HepG2 (cell line): Measurements from ENCODE around the gene TSSK6. TPM values are rescaled to one million over a fixed set of nuclear protein-coding genes. Genes with fewer than 3 reads are reported as not detected.
A peak's percentile ranks its signal among the peaks of the same experiment; 100 is the strongest.

Experiments
- DMAP1 ChIP-seq: IDR thresholded peaks from 2 replicates; pipeline ENCODE4 v1.6.1; 2016
- FOXC1 ChIP-seq: sonication (generic); formaldehyde crosslinking; IDR thresholded peaks from 2 replicates; pipeline ENCODE4 v1.8.0; 2022; ENCODE audit warnings: mild to moderate bottlenecking, missing genetic modification reagents, borderline replicate concordance
- MIER3 ChIP-seq: IDR thresholded peaks from 2 replicates; pipeline ENCODE4 v1.6.1; 2016; ENCODE audit warnings: missing compliant biosample characterization, borderline replicate concordance
- SKI ChIP-seq: fragments of 450-650 bp; IDR thresholded peaks from one replicate; pipeline ENCODE4 v1.6.1; 2018; ENCODE audit warnings: mild to moderate bottlenecking; ENCODE audit not compliant: partially characterized antibody
- TBL1XR1 ChIP-seq: fragments of 150-350 bp; IDR thresholded peaks from 2 replicates; pipeline ENCODE4 v1.6.1; 2014; ENCODE audit warnings: borderline replicate concordance, low read length; ENCODE audit not compliant: partially characterized antibody
- TEAD2 ChIP-seq: sonication (generic); formaldehyde crosslinking; IDR thresholded peaks from 2 replicates; pipeline ENCODE4 v1.9.0; 2021; ENCODE audit warnings: missing genetic modification reagents
- ZBTB3 ChIP-seq: sonication (generic); formaldehyde crosslinking; IDR thresholded peaks from 2 replicates; pipeline ENCODE4 v1.4.0; 2020; ENCODE audit warnings: low read depth, mild to moderate bottlenecking, moderate library complexity, missing genetic modification reagents, borderline replicate concordance
- ZNF143 ChIP-seq: sonication (generic); formaldehyde crosslinking; IDR thresholded peaks from 2 replicates; pipeline ENCODE4 v1.4.0; 2020; ENCODE audit warnings: missing genetic modification reagents
- polyA plus RNA-seq, 8 experiments: library from polyadenylated mRNA; depleted of rRNA in 3 of 8; stranded (reverse) in 7 of 8; unstranded in 1 of 8; fragments of >200 nt; fragmentation: Illumina TruSeq in 4 of 8; extraction: Trizol in 4 of 8; gene quantifications; 2 replicates each; pipeline versions ENCODE4 v1.2.1 to v1.2.3, GENCODE V29; 2011 to 2016; ENCODE audit warnings: low read depth in 4 of 8, missing spikeins in 1 of 8, mixed read lengths in 1 of 8; ENCODE audit not compliant: insufficient read depth in 1 of 8
- total RNA-seq, 5 experiments: library from RNA; depleted of rRNA; stranded (reverse); fragments of >200 nt; fragmentation: Illumina TruSeq; extraction: Trizol; gene quantifications; 2 replicates each; pipeline ENCODE4 v1.2.3, GENCODE V29; 2016; ENCODE audit warnings: low read depth in 1 of 5
- TF ChIP-seq, protein P1 (sequence below), 2 experiments: sonication (generic) in 1 of 2; formaldehyde crosslinking in 1 of 2; IDR thresholded peaks; 2 replicates each; pipeline versions ENCODE4 v1.6.1 to v1.9.0; 2014 to 2022; ENCODE audit warnings: antibody characterized with exemption in 1 of 2, borderline replicate concordance in 1 of 2, inconsistent platforms in 1 of 2, low read depth in 1 of 2, missing genetic modification reagents in 1 of 2
- TF ChIP-seq, protein P2 (sequence below): sonication (generic); formaldehyde crosslinking; IDR thresholded peaks from 2 replicates; pipeline ENCODE4 v1.5.1; 2020; ENCODE audit warnings: missing genetic modification reagents, mild to moderate bottlenecking, borderline replicate concordance
- TF ChIP-seq, protein P3 (sequence below): sonication (generic); formaldehyde crosslinking; IDR thresholded peaks from 2 replicates; pipeline ENCODE4 v1.5.1; 2020; ENCODE audit warnings: mild to moderate bottlenecking, missing genetic modification reagents
- TF ChIP-seq, protein P4 (sequence below): sonication (generic); formaldehyde crosslinking; conservative IDR thresholded peaks from 2 replicates; pipeline ENCODE4 v1.5.0; 2020; ENCODE audit warnings: missing genetic modification reagents

TSSK6 gene
- total and polyA plus RNA-seq, 2 of the 13 experiments (the other 11 are each of a cell fraction or from before 2014, with no cell fraction given), result 0.71 to 1.2 TPM

DNA sequence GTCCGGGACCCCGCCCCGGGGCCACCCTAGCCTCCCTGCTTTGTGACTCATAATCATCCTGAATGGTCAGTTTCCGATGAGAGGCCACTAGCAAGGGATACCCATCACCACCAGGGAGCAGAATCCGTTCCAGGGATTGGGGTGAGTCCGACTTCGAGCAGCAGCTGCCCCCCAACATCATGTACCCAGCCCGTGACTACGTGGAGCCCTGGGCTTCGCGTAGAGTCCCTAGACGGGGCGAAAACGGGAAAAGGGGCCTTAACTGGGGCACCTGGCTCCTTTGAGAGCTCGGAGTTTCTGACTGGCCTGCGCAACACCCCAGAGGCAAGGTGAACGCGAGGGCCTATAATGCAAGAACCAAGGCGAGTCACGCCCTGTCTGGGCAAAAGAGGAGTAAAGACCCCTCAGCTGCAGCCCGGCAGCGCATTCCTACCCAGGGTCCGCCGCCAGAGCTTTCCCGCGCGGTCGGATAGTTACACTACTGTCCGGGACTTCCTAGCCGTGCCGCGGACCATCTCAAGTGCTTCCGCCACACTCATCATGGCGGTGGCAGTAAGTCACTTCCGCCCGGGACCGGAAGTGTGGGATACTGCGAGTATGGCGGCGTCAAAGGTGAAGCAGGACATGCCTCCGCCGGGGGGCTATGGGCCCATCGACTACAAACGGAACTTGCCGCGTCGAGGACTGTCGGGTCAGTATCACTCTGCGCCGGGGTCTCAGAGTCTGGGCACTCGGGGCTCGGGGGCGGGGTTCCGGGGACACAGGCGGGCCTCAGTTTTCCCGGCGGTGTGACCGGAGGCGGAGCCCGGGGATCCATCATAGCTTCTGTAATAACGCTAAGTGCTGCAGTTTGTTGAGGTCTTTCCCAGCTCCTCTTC, 533 bp upstream of the TSSK6 start, which contains the start of gene NDUFA13 (continued):
- TF ChIP-seq, protein P1, sequence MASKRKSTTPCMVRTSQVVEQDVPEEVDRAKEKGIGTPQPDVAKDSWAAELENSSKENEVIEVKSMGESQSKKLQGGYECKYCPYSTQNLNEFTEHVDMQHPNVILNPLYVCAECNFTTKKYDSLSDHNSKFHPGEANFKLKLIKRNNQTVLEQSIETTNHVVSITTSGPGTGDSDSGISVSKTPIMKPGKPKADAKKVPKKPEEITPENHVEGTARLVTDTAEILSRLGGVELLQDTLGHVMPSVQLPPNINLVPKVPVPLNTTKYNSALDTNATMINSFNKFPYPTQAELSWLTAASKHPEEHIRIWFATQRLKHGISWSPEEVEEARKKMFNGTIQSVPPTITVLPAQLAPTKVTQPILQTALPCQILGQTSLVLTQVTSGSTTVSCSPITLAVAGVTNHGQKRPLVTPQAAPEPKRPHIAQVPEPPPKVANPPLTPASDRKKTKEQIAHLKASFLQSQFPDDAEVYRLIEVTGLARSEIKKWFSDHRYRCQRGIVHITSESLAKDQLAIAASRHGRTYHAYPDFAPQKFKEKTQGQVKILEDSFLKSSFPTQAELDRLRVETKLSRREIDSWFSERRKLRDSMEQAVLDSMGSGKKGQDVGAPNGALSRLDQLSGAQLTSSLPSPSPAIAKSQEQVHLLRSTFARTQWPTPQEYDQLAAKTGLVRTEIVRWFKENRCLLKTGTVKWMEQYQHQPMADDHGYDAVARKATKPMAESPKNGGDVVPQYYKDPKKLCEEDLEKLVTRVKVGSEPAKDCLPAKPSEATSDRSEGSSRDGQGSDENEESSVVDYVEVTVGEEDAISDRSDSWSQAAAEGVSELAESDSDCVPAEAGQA (IDR thresholded peaks at IDR 0.05; ENCODE audit: low read depth), result peak; percentile 98
- TF ChIP-seq, protein P1 (CRISPR knock-in tag; IDR thresholded peaks at IDR 0.05; ENCODE audit: borderline replicate concordance), result 0 out of 2 replicates have a peak, but pooled peaks have one; percentile 16
- TF ChIP-seq SKI (no peak), ZBTB3 (CRISPR knock-in tag) (no peak), ZNF143 (CRISPR knock-in tag) (peak; percentile 76), DMAP1 (CRISPR knock-in tag) (peak; percentile 88; the same call in 1 of the 2 replicates), TBL1XR1 (no peak), MIER3 (CRISPR knock-in tag) (peak; percentile 77; the same call in 1 of the 2 replicates), TEAD2 (CRISPR knock-in tag) (peak; percentile 70; the same call in 1 of the 2 replicates), FOXC1 (CRISPR knock-in tag) (peak; percentile 81)
- TF ChIP-seq, protein P2, sequence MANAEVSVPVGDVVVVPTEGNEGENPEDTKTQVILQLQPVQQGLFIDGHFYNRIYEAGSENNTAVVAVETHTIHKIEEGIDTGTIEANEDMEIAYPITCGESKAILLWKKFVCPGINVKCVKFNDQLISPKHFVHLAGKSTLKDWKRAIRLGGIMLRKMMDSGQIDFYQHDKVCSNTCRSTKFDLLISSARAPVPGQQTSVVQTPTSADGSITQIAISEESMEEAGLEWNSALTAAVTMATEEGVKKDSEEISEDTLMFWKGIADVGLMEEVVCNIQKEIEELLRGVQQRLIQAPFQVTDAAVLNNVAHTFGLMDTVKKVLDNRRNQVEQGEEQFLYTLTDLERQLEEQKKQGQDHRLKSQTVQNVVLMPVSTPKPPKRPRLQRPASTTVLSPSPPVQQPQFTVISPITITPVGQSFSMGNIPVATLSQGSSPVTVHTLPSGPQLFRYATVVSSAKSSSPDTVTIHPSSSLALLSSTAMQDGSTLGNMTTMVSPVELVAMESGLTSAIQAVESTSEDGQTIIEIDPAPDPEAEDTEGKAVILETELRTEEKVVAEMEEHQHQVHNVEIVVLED (CRISPR knock-in tag), result peak; percentile 76; the same call in 1 of the 2 replicates
- TF ChIP-seq, protein P3, sequence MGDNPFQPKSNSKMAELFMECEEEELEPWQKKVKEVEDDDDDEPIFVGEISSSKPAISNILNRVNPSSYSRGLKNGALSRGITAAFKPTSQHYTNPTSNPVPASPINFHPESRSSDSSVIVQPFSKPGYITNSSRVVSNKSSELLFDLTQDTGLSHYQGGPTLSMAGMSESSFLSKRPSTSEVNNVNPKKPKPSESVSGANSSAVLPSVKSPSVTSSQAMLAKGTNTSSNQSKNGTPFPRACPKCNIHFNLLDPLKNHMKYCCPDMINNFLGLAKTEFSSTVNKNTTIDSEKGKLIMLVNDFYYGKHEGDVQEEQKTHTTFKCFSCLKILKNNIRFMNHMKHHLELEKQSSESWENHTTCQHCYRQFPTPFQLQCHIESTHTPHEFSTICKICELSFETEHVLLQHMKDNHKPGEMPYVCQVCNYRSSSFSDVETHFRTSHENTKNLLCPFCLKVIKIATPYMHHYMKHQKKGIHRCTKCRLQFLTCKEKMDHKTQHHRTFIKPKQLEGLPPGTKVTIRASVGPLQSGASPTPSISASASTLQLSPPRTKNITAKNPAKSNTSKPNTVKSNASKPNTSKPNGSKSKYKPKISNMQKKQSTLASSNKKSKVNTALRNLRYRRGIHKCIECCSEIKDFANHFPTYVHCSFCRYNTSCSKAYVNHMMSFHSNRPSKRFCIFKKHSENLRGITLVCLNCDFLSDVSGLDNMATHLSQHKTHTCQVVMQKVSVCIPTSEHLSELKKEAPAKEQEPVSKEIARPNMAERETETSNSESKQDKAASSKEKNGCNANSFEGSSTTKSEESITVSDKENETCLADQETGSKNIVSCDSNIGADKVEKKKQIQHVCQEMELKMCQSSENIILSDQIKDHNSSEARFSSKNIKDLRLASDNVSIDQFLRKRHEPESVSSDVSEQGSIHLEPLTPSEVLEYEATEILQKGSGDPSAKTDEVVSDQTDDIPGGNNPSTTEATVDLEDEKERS (CRISPR knock-in tag), result no peak; the same call in 1 of the 2 replicates
- TF ChIP-seq, protein P4, sequence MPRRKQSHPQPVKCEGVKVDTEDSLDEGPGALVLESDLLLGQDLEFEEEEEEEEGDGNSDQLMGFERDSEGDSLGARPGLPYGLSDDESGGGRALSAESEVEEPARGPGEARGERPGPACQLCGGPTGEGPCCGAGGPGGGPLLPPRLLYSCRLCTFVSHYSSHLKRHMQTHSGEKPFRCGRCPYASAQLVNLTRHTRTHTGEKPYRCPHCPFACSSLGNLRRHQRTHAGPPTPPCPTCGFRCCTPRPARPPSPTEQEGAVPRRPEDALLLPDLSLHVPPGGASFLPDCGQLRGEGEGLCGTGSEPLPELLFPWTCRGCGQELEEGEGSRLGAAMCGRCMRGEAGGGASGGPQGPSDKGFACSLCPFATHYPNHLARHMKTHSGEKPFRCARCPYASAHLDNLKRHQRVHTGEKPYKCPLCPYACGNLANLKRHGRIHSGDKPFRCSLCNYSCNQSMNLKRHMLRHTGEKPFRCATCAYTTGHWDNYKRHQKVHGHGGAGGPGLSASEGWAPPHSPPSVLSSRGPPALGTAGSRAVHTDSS (CRISPR knock-in tag), result no peak
